ENCODE results near the gene RREB1. TPM values are rescaled to one million over a fixed set of nuclear protein-coding genes. Genes with fewer than 3 reads are reported as not detected.

Gene RREB1
- total RNA-seq, 1 experiment from 2014 or later: 30.7 TPM

- ATAC-seq (no peak), DNase-seq (ENCODE audit: low read depth, low spot score) (no peak)
- Histone ChIP-seq H3K9me3 (ENCODE audit: control insufficient read depth, insufficient read depth, low read depth, low read length) (no peaks in the 10 kb centered on the region), H3K4me1 (ENCODE audit: control insufficient read depth, insufficient read depth, low read length) (peaks cover 6% of the 10 kb centered on the region), H3K27ac (ENCODE audit: low read length) (no peak overlapping the region), H3K36me3 (ENCODE audit: control insufficient read depth, insufficient read depth, low read length) (peaks cover 2% of the 10 kb centered on the region; the same call in 1 of the 2 replicates), H3K4me3 (ENCODE audit: low read depth in 2 of 2, low read length in 2 of 2) (no peak overlapping the region), H3K27me3 (ENCODE audit: control insufficient read depth, insufficient read depth, low read length) (no peaks in the 10 kb centered on the region)
- CTCF ChIA-PET: no interaction called here
- intact Hi-C loops (cut with micrococcal nuclease; ENCODE audit: unreplicated experiment): no loop called here
- no peak for TF ChIP-seq CTCF (IDR thresholded peaks at IDR 0.05)
- TF ChIP-seq REST (IDR thresholded peaks at IDR 0.05; ENCODE audit: insufficient read depth in 1 of 2, low read depth in 2 of 2, low read length in 1 of 2): no peak
- no peak for TF ChIP-seq SIN3A (IDR thresholded peaks at IDR 0.05; ENCODE audit: borderline replicate concordance, insufficient read depth, low read depth, low read length)
- TF ChIP-seq POLR2AphosphoS5 (IDR thresholded peaks at IDR 0.05; ENCODE audit: low read depth, low read length): no peak
- TF ChIP-seq TCF7L2 (IDR thresholded peaks at IDR 0.05; ENCODE audit: low read depth, low read length): no peak
- no TSS peak for BruUV-seq (replicated peaks)
- in situ Hi-C loops (cut with HindIII; ENCODE audit: low pct_unique_long_range_greater_than_20kb, low sequenced_read_pairs): no loop called here
- POLR2A ChIA-PET: no interaction called here
These were observed 140.1 kb downstream of the RREB1 start for GRCh38 chr6:7247828-7248227.

GRCh38 chr6:7249391-7249790 lies 141.6 kb downstream of the RREB1 start:
- Histone ChIP-seq H3K9me3 (ENCODE audit: control insufficient read depth, insufficient read depth, low read depth, low read length) (no peaks in the 10 kb centered on the region), H3K36me3 (ENCODE audit: control insufficient read depth, insufficient read depth, low read length) (peaks cover 2% of the 10 kb centered on the region; the same call in 1 of the 2 replicates), H3K4me1 (ENCODE audit: control insufficient read depth, insufficient read depth, low read length) (no peaks in the 10 kb centered on the region), H3K4me3 (ENCODE audit: low read depth in 2 of 2, low read length in 2 of 2) (no peak overlapping the region), H3K27me3 (ENCODE audit: control insufficient read depth, insufficient read depth, low read length) (no peaks in the 10 kb centered on the region), H3K27ac (ENCODE audit: low read length) (no peak overlapping the region)
- no peak for TF ChIP-seq REST (IDR thresholded peaks at IDR 0.05; ENCODE audit: insufficient read depth in 1 of 2, low read depth in 2 of 2, low read length in 1 of 2)
- TF ChIP-seq SIN3A (IDR thresholded peaks at IDR 0.05; ENCODE audit: borderline replicate concordance, insufficient read depth, low read depth, low read length): no peak
- no peak for TF ChIP-seq CTCF (IDR thresholded peaks at IDR 0.05)
- TF ChIP-seq TCF7L2 (IDR thresholded peaks at IDR 0.05; ENCODE audit: low read depth, low read length): no peak
- TF ChIP-seq POLR2AphosphoS5 (IDR thresholded peaks at IDR 0.05; ENCODE audit: low read depth, low read length): no peak
- ChIA-PET POLR2A (no interaction called here), CTCF (no interaction called here)
- DNase-seq (ENCODE audit: low read depth, low spot score) (no peak), ATAC-seq (no peak)
- BruUV-seq (replicated peaks): no TSS peak
- intact Hi-C loops (cut with micrococcal nuclease; ENCODE audit: unreplicated experiment): no loop called here
- in situ Hi-C loops (cut with HindIII; ENCODE audit: low pct_unique_long_range_greater_than_20kb, low sequenced_read_pairs): no loop called here
